Suprapubic skin (tissue), 4 donors: ENCODE data around the gene RYR1. TPM values are rescaled to one million over a fixed set of nuclear protein-coding genes. Genes with fewer than 3 reads are reported as not detected.

ENCODE experiments used
- DNase-seq, 2 donors: peaks; one replicate each; pipeline ENCODE4 v3.0.0-alpha.2; 2019; ENCODE audit warnings: low spot score in 2 of 2
- H3K27ac ChIP-seq: fragments of 200-600 bp; sonication (generic); one replicate; pipeline ENCODE4 v1.5.1; 2019
- H3K27me3 ChIP-seq: fragments of 200-600 bp; sonication (generic); one replicate; pipeline ENCODE4 v1.5.1; 2019
- H3K36me3 ChIP-seq: fragments of 200-600 bp; sonication (generic); one replicate; pipeline ENCODE4 v1.5.1; 2019
- H3K4me1 ChIP-seq: fragments of 200-600 bp; sonication (generic); one replicate; pipeline ENCODE4 v1.5.1; 2019
- H3K4me3 ChIP-seq: fragments of 200-600 bp; sonication (generic); one replicate; pipeline ENCODE4 v1.5.1; 2019; ENCODE audit warnings: mild to moderate bottlenecking
- H3K9me3 ChIP-seq: fragments of 200-600 bp; sonication (generic); one replicate; pipeline ENCODE4 v1.5.1; 2019
- EP300 ChIP-seq: sonication (generic); formaldehyde crosslinking; IDR thresholded peaks from one replicate; pipeline ENCODE4 v1.6.1; 2017; ENCODE audit warnings: antibody characterized with exemption
- POLR2A ChIP-seq, 2 donors: fragments of 450-650 bp; IDR thresholded peaks; one replicate each; pipeline ENCODE4 v1.6.1; 2017; ENCODE audit warnings: antibody characterized with exemption in 2 of 2, mild to moderate bottlenecking in 2 of 2, moderate library complexity in 2 of 2
- POLR2AphosphoS5 ChIP-seq, 3 donors: sonication (generic); formaldehyde crosslinking; IDR thresholded peaks; one replicate each; pipeline ENCODE4 v1.6.1; 2017; ENCODE audit warnings: antibody characterized with exemption in 3 of 3
- WGBS: methylation state at CpG from one replicate; pipeline ENCODE4 v1.1.5; 2018; 5-methylcytosine and 5-hydroxymethylcytosine counted together
- total RNA-seq, 4 donors: library from RNA; depleted of rRNA; stranded (reverse); fragments of >200 nt; gene quantifications; one replicate each; pipeline ENCODE4 v1.1.0, GENCODE V29; 2016
- TF ChIP-seq, protein P1 (sequence below), 2 donors: fragments of 200-600 bp in 1 of 2; fragments of 450-650 bp in 1 of 2; sonication (generic) in 1 of 2; IDR thresholded peaks; one replicate each; pipeline ENCODE4 v1.5.1; 2016 to 2019; ENCODE audit warnings: antibody characterized with exemption in 2 of 2, mild to moderate bottlenecking in 1 of 2, moderate library complexity in 1 of 2

The RYR1 gene
- total RNA-seq, 4 donors from 2014 or later = 8.4 to 26.1 (median 13.1) TPM

DNA sequence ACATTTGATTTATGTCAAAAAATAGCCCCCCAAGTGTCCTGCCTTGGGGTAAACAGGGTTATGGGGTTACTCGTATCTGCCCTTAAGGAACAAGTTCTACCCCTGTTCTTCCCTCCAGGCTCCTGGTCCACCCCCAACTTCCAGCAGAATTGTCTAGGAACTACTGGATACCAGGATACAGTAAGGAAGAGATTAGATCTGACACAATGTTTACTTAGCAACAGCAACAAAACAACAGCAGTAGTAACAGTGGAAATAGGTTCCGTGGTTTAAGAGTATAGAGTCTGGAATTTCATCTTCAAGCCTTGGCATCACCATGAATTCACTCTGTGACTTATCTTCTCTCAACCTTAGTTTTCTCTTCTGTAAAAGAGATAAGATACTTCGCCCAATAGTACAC, 32.3 kb upstream of the RYR1 start:
- Histone ChIP-seq H3K4me3 (no peak overlapping the region), H3K27me3 (peaks cover 24% of the 10 kb centered on the region), H3K9me3 (no peaks in the 10 kb centered on the region), H3K36me3 (peaks cover 14% of the 10 kb centered on the region), H3K27ac (no peak overlapping the region), H3K4me1 (peaks cover 21% of the 10 kb centered on the region)
- 55% methylated on average over 3 of the region's 3 CpGs for WGBS
- TF ChIP-seq EP300 (no peak), POLR2AphosphoS5 (IDR thresholded peaks at IDR 0.05) (no peak), POLR2A (IDR thresholded peaks at IDR 0.05) (no peak)
- TF ChIP-seq, protein P1, sequence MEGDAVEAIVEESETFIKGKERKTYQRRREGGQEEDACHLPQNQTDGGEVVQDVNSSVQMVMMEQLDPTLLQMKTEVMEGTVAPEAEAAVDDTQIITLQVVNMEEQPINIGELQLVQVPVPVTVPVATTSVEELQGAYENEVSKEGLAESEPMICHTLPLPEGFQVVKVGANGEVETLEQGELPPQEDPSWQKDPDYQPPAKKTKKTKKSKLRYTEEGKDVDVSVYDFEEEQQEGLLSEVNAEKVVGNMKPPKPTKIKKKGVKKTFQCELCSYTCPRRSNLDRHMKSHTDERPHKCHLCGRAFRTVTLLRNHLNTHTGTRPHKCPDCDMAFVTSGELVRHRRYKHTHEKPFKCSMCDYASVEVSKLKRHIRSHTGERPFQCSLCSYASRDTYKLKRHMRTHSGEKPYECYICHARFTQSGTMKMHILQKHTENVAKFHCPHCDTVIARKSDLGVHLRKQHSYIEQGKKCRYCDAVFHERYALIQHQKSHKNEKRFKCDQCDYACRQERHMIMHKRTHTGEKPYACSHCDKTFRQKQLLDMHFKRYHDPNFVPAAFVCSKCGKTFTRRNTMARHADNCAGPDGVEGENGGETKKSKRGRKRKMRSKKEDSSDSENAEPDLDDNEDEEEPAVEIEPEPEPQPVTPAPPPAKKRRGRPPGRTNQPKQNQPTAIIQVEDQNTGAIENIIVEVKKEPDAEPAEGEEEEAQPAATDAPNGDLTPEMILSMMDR (IDR thresholded peaks at IDR 0.05) = no peak
- DNase-seq = no peak

DNA sequence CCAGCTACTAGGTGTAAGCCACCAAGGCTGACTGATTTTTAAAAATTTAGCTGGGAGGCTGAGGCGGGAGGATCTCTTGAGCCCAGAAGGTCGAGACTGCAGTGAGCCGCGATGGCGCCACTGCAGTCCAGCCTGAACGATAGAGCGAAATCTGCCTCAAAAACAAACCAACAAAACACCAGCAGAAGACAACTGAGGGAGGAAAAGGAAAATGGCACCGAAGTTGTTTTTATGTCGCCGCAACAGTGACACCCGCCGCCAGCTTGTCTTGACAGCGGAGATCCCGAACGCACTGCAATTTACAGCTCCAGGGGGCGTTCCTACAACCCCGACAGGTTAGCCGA, 30.9 kb upstream of the RYR1 start:
- no peaks in the 10 kb centered on the region for H3K9me3 ChIP-seq
- H3K27ac ChIP-seq = peak overlapping the region; percentile 86
- DNase-seq = no peak
- peaks cover 26% of the 10 kb centered on the region for H3K36me3 ChIP-seq
- H3K4me1 ChIP-seq = peaks cover 18% of the 10 kb centered on the region
- TF ChIP-seq EP300 (no peak), POLR2AphosphoS5 (IDR thresholded peaks at IDR 0.05) (peak in 1 of 3 donors; percentile 21)
- peak overlapping the region; percentile 85 for H3K4me3 ChIP-seq
- H3K27me3 ChIP-seq = peaks cover 17% of the 10 kb centered on the region
- 4% methylated on average over 15 of the region's 18 CpGs for WGBS

DNA sequence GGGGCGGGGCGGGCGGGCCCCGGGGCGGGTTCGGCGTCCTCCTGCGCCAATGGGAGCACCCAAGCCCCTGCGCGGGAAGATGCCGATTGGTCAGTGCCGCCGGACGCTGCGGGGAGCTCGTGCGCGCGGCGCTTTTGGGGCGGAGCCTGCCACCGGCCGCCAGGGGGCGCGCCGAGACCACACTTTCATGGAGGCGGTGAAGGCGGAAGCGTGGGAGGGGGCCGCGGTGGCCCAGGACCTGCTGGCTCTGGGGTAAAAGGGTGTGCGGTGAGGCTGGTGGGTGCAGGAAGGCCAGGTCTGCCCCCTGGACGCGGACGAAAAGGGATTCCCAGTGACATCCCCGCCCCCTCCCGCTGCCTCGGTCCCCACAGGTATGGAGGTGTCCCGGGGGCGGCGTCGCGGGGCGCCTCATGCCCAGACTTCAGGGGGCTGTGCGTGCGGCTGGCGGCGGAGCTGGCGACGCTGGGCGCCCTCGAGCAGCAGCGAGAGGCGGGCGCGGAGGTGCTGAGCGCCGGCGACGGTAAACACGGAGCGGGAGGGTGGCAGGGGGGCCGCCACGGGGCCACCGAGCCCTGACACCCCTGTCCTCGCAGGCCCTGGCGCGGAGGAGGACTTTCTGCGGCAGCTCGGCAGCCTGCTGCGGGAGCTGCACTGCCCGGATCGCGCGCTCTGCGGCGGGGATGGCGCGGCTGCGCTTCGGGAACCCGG, 30.4 kb upstream of the RYR1 start, which contains the start of gene FAM98C:
Gene FAM98C, plus strand, starts transcription at position 127 of the 708 bp plus-strand sequence. Its CDS starts 61 bp downstream, at position 188.
- Histone ChIP-seq H3K36me3 (peaks cover 28% of the 10 kb centered on the region), H3K27ac (peak within 1 kb of the TSS; percentile 86), H3K27me3 (peaks cover 17% of the 10 kb centered on the region), H3K9me3 (no peaks in the 10 kb centered on the region), H3K4me3 (peak within 1 kb of the TSS; percentile 85), H3K4me1 (peaks cover 18% of the 10 kb centered on the region)
- TF ChIP-seq, protein P1 (IDR thresholded peaks at IDR 0.05) = peak; percentile 94 to 97
- TF ChIP-seq POLR2AphosphoS5 (IDR thresholded peaks at IDR 0.05) = no peak
- DNase-seq = peak; percentile 97
- WGBS = 1% methylated on average over 20 of the region's 82 CpGs

DNA sequence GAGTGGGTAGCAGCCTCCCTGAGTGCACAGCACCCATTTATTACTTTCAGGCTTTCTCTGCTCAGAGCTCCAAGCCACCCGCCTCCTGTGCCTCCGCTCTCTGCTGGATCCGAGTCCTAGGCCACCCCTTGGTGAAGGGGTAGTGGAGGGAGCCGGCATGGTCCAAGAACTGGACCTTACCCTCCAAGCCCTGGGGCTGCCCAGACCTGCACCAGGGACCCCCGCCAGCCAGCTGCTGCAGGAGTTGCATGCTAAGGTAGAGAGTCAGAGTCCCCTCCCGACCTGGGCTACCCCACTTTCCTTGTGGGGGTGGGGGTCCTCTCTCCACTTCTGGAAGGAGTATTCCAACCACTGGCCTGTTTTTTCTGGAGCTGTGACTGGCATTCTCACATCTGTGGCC, 28.6 kb upstream of the RYR1 start:
- Histone ChIP-seq H3K36me3 (peaks cover 39% of the 10 kb centered on the region), H3K9me3 (no peaks in the 10 kb centered on the region), H3K4me3 (no peak overlapping the region), H3K27me3 (peaks cover 5% of the 10 kb centered on the region), H3K27ac (no peak overlapping the region), H3K4me1 (peaks cover 18% of the 10 kb centered on the region)
- DNase-seq = no peak
- TF ChIP-seq, protein P1 (IDR thresholded peaks at IDR 0.05) = no peak
- TF ChIP-seq POLR2AphosphoS5 (IDR thresholded peaks at IDR 0.05) (no peak), POLR2A (IDR thresholded peaks at IDR 0.05) (no peak), EP300 (no peak)
- WGBS = 95% methylated on average over 6 of the region's 6 CpGs

DNA sequence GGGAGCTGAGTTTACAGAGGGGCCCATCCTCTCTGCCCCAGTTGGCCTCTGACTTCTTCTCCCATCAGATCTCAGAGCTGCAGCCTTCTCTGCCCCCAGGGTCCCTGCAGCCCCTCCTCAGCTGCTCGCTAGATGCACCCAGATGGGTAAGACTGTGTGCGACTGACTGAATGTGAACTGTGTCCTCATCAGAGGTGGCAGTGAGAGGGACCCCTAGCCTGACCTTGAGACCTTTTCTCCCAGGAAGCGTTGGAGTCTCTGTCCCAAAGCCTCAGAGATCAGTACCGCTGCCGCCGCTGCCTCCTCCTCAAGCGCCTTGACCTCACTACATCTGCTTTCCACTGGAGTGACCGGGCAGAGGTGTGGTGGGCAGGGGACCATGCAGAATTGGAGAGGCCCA, 28.2 kb upstream of the RYR1 start:
- peaks cover 18% of the 10 kb centered on the region for H3K4me1 ChIP-seq
- WGBS = 87% methylated on average over 8 of the region's 8 CpGs
- H3K4me3 ChIP-seq = no peak overlapping the region
- DNase-seq = no peak
- peaks cover 39% of the 10 kb centered on the region for H3K36me3 ChIP-seq
- H3K9me3 ChIP-seq = no peaks in the 10 kb centered on the region
- no peak for TF ChIP-seq EP300
- TF ChIP-seq POLR2AphosphoS5 (IDR thresholded peaks at IDR 0.05) = no peak
- TF ChIP-seq, protein P1 (IDR thresholded peaks at IDR 0.05) = no peak
- H3K27ac ChIP-seq = no peak overlapping the region
- H3K27me3 ChIP-seq = peaks cover 3% of the 10 kb centered on the region
